ENCODE data around the gene EXOSC3. TPM values are rescaled to one million over a fixed set of nuclear protein-coding genes. Genes with fewer than 3 reads are reported as not detected.

EXOSC3 gene
- total RNA-seq, 4 donors from 2014 or later: 19.7 to 39.7 (median 34.0) TPM

DNA sequence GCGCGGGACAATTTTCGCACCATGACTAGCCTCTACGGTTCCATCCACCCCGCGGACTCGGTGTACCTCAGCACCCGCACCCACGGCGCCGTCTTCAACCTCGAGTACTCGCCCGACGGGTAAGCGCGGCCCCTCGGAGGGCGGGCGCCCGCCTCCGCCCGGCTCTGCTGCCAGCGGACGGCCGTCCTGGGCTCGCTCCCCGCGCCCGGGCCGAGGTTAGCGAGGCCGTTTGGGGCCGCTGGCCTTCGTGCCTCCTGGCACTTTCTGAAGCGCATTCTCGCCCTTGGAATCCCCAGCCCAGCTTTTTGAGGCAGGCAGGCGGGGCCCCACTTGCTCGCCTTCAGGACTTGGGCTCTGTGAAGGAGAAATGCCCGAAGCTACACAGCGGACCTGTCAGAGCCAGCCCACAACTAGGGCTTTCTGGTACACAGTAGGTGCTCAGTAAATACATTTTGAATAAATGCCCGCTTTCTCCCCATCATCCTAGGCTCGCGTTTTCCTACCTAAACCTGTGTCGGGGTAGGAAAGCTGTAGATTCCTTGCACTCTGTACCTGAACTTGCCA, 16.5 kb upstream of the EXOSC3 start:
- DNase-seq (ENCODE audit: low spot score in 2 of 2): peak in 1 of 2 donors; percentile 68
- 3% methylated on average over 11 of the region's 45 CpGs for WGBS
- no peaks in the 10 kb centered on the region for H3K9me3 ChIP-seq
- TF ChIP-seq, protein P1, sequence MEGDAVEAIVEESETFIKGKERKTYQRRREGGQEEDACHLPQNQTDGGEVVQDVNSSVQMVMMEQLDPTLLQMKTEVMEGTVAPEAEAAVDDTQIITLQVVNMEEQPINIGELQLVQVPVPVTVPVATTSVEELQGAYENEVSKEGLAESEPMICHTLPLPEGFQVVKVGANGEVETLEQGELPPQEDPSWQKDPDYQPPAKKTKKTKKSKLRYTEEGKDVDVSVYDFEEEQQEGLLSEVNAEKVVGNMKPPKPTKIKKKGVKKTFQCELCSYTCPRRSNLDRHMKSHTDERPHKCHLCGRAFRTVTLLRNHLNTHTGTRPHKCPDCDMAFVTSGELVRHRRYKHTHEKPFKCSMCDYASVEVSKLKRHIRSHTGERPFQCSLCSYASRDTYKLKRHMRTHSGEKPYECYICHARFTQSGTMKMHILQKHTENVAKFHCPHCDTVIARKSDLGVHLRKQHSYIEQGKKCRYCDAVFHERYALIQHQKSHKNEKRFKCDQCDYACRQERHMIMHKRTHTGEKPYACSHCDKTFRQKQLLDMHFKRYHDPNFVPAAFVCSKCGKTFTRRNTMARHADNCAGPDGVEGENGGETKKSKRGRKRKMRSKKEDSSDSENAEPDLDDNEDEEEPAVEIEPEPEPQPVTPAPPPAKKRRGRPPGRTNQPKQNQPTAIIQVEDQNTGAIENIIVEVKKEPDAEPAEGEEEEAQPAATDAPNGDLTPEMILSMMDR (IDR thresholded peaks at IDR 0.05): no peak
- TF ChIP-seq POLR2AphosphoS5 (IDR thresholded peaks at IDR 0.05) (no peak), EP300 (IDR thresholded peaks at IDR 0.05) (no peak), POLR2A (IDR thresholded peaks at IDR 0.05) (no peak)
- no peaks in the 10 kb centered on the region for H3K36me3 ChIP-seq
- no peaks in the 10 kb centered on the region for H3K27me3 ChIP-seq
- peak overlapping the region; percentile 100 for H3K4me3 ChIP-seq
- peaks cover 30% of the 10 kb centered on the region for H3K4me1 ChIP-seq
- peak overlapping the region; percentile 92 for H3K27ac ChIP-seq

GRCh38 chr9:37800631-37801286, 15.9 kb upstream of the EXOSC3 start, which contains the start of gene DCAF10:
Gene DCAF10, plus strand, starts transcription at chr9:37800797. Its CDS starts 70 bp downstream, at chr9:37800867.
- TF ChIP-seq, protein P1 (IDR thresholded peaks at IDR 0.05): no peak
- TF ChIP-seq POLR2AphosphoS5 (IDR thresholded peaks at IDR 0.05) (peak; percentile 13 to 99 (median 79)), POLR2A (IDR thresholded peaks at IDR 0.05) (peak; percentile 29 to 56), EP300 (IDR thresholded peaks at IDR 0.05) (no peak)
- Histone ChIP-seq H3K27me3 (no peaks in the 10 kb centered on the region), H3K36me3 (no peaks in the 10 kb centered on the region), H3K4me1 (peaks cover 30% of the 10 kb centered on the region), H3K4me3 (peak within 1 kb of the TSS; percentile 100), H3K27ac (peak within 1 kb of the TSS; percentile 92), H3K9me3 (no peaks in the 10 kb centered on the region)
- 0% methylated on average over 7 of the region's 72 CpGs for WGBS
- peak; percentile 92 to 95 for DNase-seq (ENCODE audit: low spot score in 2 of 2)

DNA sequence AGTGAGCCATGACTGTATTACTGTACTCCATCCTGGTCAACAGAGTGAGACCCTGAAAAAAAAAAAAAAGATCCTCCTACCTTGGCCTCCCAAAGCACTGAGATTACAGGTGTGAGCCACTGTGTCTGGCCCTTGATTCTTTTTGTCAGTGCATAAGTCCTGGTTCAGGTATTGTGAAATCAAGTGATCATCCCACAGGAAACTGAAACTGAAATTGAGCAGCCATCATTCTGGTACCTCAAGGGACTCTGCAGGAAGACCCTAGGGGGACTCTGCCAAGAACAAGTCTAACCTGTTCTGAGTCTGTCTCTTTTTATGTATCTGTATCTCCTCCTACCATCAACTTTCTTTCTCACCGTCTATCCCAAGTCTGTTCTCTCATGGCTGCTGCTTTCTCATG, 13.8 kb upstream of the EXOSC3 start:
- 55% methylated on average over 1 of the region's 1 CpG for WGBS
- TF ChIP-seq EP300 (IDR thresholded peaks at IDR 0.05) (no peak), POLR2A (IDR thresholded peaks at IDR 0.05) (no peak), POLR2AphosphoS5 (IDR thresholded peaks at IDR 0.05) (no peak)
- TF ChIP-seq, protein P1 (IDR thresholded peaks at IDR 0.05): no peak
- no peak overlapping the region for H3K27ac ChIP-seq
- no peaks in the 10 kb centered on the region for H3K9me3 ChIP-seq
- H3K4me3 ChIP-seq: no peak overlapping the region
- peaks cover 30% of the 10 kb centered on the region for H3K4me1 ChIP-seq
- no peaks in the 10 kb centered on the region for H3K36me3 ChIP-seq
- no peaks in the 10 kb centered on the region for H3K27me3 ChIP-seq
- no peak for DNase-seq (ENCODE audit: low spot score in 2 of 2)

DNA sequence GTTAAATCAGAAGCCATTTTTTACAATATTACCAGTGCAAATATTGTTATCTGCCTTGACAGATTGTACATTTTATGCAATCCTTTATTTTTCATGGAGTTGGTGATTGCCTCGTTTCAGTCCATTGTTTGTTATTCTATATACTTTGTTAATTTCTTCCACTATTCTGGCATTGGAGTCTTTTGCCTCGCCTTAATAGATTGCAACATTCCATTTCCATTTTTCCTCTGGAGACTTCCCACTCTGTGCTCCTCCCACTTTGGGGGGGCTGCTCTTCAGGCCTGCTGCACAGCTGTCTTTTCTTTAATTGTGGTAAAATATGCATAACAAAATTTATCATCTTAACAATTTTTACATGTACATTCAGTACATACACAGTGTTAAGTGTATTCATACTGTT, 11.4 kb upstream of the EXOSC3 start:
- no peak overlapping the region for H3K27ac ChIP-seq
- 58% methylated on average over 2 of the region's 2 CpGs for WGBS
- TF ChIP-seq POLR2A (IDR thresholded peaks at IDR 0.05): no peak
- TF ChIP-seq, protein P1 (IDR thresholded peaks at IDR 0.05): no peak
- TF ChIP-seq EP300 (IDR thresholded peaks at IDR 0.05): no peak
- no peak for TF ChIP-seq POLR2AphosphoS5 (IDR thresholded peaks at IDR 0.05)
- H3K4me1 ChIP-seq: peaks cover 11% of the 10 kb centered on the region
- H3K9me3 ChIP-seq: no peaks in the 10 kb centered on the region
- no peaks in the 10 kb centered on the region for H3K27me3 ChIP-seq
- H3K36me3 ChIP-seq: no peaks in the 10 kb centered on the region
- DNase-seq (ENCODE audit: low spot score in 2 of 2): no peak
- no peak overlapping the region for H3K4me3 ChIP-seq

- WGBS: 84% methylated on average over 5 of the region's 5 CpGs
These were observed 7.3 kb upstream of the EXOSC3 start for GRCh38 chr9:37792122-37792521.

More at GRCh38 chr9:37792122-37792521, 7.3 kb upstream of the EXOSC3 start:
- no peak overlapping the region for H3K4me3 ChIP-seq
- H3K27ac ChIP-seq: no peak overlapping the region
- TF ChIP-seq, protein P1 (IDR thresholded peaks at IDR 0.05): no peak
- TF ChIP-seq EP300 (IDR thresholded peaks at IDR 0.05): no peak
- TF ChIP-seq POLR2AphosphoS5 (IDR thresholded peaks at IDR 0.05): no peak
- no peak for TF ChIP-seq POLR2A (IDR thresholded peaks at IDR 0.05)
- peaks cover 3% of the 10 kb centered on the region for H3K27me3 ChIP-seq
- H3K9me3 ChIP-seq: no peaks in the 10 kb centered on the region
- DNase-seq (ENCODE audit: low spot score in 2 of 2): no peak
- no peaks in the 10 kb centered on the region for H3K36me3 ChIP-seq
- no peaks in the 10 kb centered on the region for H3K4me1 ChIP-seq
